ENCODE measurements around the gene FNIP2.

The FNIP2 gene

DNA sequence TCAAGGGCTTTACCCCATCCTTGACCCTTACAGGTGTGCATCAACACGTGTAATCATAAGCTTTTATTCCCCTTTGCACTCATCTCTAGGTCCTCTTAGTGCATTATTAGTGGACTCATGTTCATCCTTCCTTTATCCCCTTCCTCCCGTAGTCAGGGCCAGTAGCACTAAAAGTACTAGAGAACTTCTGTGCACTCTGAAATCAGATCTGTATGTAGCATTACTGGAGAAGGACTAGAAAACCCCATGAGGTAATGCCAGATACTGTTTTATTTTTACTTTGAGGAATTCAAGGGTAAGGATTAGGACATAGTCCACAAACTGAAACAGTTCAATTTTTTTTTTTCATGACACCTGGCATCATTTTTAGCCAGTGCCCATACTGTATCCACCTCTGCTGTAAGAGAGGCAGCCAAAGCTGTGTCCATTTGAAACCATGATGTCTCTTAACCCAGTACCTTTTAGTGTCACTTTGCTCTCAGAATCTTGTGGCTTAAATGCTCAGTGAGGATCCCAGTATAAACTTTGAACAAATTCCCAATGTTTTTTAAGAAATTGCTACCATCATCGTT is 134.7 kb downstream of the FNIP2 start:
- DNase-seq (ENCODE audit: low read depth, low spot score): no peak
- TF ChIP-seq, protein P1, sequence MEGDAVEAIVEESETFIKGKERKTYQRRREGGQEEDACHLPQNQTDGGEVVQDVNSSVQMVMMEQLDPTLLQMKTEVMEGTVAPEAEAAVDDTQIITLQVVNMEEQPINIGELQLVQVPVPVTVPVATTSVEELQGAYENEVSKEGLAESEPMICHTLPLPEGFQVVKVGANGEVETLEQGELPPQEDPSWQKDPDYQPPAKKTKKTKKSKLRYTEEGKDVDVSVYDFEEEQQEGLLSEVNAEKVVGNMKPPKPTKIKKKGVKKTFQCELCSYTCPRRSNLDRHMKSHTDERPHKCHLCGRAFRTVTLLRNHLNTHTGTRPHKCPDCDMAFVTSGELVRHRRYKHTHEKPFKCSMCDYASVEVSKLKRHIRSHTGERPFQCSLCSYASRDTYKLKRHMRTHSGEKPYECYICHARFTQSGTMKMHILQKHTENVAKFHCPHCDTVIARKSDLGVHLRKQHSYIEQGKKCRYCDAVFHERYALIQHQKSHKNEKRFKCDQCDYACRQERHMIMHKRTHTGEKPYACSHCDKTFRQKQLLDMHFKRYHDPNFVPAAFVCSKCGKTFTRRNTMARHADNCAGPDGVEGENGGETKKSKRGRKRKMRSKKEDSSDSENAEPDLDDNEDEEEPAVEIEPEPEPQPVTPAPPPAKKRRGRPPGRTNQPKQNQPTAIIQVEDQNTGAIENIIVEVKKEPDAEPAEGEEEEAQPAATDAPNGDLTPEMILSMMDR (IDR thresholded peaks at IDR 0.05; ENCODE audit: insufficient read depth, low read length, missing control alignments): no peak
- H3K4me3 ChIP-seq (ENCODE audit: low read depth, low read length): no peak overlapping the region
- CTCF ChIA-PET: interaction anchor here (0.8 kb wide), 1 partner anchor 109 kb away, joined by 3 read pairs; no protein-coding TSS in a partner anchor
- POLR2A ChIA-PET: no interaction called here

DNA sequence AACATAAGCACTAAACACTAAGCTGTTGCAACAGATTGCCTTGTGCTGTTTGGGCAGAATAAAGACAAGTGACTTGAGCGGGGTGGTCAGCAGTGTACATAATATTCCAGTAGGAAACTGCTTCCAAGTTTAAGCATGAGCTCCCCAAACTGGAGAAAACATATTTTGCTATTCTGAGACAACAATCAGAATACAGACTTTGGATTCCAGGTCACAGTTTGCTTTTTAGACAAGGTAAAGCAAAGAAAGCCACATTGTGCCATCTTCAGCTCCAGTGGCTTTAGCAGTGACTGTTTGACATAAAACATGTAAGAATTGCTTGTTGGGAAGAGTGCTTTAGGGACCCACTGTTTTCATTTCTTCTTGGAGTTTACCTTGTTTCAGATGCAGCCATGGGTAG is 136.0 kb downstream of the FNIP2 start:
- no peak for DNase-seq (ENCODE audit: low read depth, low spot score)
- ChIA-PET POLR2A (no interaction called here), CTCF (no interaction called here)
- TF ChIP-seq, protein P1 (IDR thresholded peaks at IDR 0.05; ENCODE audit: insufficient read depth, low read length, missing control alignments): no peak
- no peak overlapping the region for H3K4me3 ChIP-seq (ENCODE audit: low read depth, low read length)

DNA sequence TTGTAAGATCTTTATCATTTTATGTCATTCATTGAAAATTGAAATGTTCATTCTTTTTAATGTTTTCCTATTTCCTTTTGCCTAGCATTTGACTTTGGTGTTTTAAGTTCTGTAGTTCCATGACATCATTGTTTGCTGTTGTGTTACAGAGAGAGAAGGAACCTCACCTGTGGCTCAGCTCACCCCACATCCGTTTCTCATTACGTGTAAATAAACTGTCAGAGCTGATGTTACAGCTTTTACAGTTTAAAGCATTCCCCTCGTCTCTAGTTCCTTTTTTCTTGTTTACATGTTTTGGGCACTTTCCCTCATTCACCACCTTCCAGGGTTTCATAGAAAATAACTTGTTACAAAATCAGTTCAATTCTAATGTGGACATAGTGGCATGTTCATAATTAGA is 137.2 kb downstream of the FNIP2 start:
- CTCF ChIA-PET: interaction anchor here (1.2 kb wide), 1 partner anchor 296 kb away, joined by 3 read pairs; no protein-coding TSS in a partner anchor
- DNase-seq (ENCODE audit: low read depth, low spot score): no peak
- H3K4me3 ChIP-seq (ENCODE audit: low read depth, low read length): no peak overlapping the region
- POLR2A ChIA-PET: no interaction called here
- TF ChIP-seq, protein P1 (IDR thresholded peaks at IDR 0.05; ENCODE audit: insufficient read depth, low read length, missing control alignments): no peak

DNA sequence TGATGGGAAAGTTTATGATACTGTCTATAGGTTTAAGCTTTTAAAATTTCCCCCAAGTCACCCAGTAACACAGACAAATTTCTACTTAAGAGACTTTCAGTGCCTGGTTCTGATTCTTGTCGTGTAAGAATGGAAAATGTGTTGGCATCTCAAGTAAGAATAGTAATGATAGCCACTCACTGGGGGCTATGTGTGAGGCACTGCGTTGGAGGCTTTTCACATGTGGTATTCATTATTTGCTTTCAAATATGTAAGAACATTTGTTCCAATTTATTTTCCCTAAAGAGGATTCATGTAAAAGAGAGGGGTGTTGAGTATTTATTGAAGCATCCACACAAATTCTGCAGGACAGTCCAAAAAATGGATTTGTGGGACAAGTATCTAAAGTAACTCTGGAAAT is 143.6 kb downstream of the FNIP2 start:
- no peak overlapping the region for H3K4me3 ChIP-seq (ENCODE audit: low read depth, low read length)
- POLR2A ChIA-PET: no interaction called here
- CTCF ChIA-PET: interaction anchor here (0.9 kb wide), 1 partner anchor 12 kb away, joined by 3 read pairs; no protein-coding TSS in a partner anchor
- TF ChIP-seq, protein P1 (IDR thresholded peaks at IDR 0.05; ENCODE audit: insufficient read depth, low read length, missing control alignments): no peak
- no peak for DNase-seq (ENCODE audit: low read depth, low spot score)

DNA sequence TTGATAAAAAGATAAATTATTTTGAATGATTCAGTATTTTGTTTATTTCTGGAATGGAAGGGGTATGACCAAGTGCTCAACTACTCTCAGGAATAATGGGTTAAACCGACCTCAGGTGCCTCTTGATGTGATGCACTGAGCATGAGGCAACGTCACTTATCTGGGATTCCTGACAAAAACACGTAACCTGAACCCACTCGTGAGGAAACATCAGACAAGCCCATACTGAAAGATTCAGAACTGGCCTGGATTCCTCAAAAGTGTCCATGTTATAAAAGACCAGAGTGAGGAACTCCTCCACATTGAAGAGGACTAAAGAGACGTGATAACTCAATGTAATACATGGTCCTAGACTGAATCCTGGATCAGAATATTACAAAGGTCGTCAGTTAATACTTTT is 144.0 kb downstream of the FNIP2 start:
- no peak for DNase-seq (ENCODE audit: low read depth, low spot score)
- CTCF ChIA-PET: interaction anchor here (0.9 kb wide), 1 partner anchor 12 kb away, joined by 3 read pairs; no protein-coding TSS in a partner anchor
- no peak overlapping the region for H3K4me3 ChIP-seq (ENCODE audit: low read depth, low read length)
- POLR2A ChIA-PET: no interaction called here
- TF ChIP-seq, protein P1 (IDR thresholded peaks at IDR 0.05; ENCODE audit: insufficient read depth, low read length, missing control alignments): no peak

DNA sequence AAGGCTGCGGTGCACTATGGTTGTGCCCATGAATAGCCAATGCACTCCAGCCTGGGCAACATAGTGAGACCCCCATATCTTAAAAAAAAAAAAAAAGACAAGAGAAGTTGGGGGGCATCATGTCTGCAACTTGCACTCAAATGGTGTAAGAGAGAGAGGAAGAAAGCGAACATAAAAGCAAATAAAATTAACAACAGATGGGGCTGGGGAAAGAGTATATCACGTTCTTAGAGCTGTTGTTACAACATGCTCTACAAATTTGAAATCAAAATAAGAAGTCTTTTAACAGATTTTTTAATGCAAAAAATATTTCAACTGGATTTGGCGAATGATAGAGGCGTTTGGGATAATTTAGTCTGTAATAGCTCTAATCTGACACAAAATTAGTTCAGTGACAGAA is 144.9 kb downstream of the FNIP2 start:
- TF ChIP-seq, protein P1 (IDR thresholded peaks at IDR 0.05; ENCODE audit: insufficient read depth, low read length, missing control alignments): no peak
- CTCF ChIA-PET: interaction anchor here (1.2 to 1.9 kb wide), 3 partner anchors 12 to 290 kb away, joined by 3 to 5 read pairs (median 4); no protein-coding TSS in a partner anchor
- DNase-seq (ENCODE audit: low read depth, low spot score): no peak
- POLR2A ChIA-PET: interaction anchor here (0.6 kb wide), 1 partner anchor 158 kb away, joined by 3 read pairs; no protein-coding TSS in a partner anchor
- H3K4me3 ChIP-seq (ENCODE audit: low read depth, low read length): no peak overlapping the region
